Epithelial cell of esophagus (primary cell): Measurements from ENCODE around the gene TM9SF4.

Experiments
- DNase-seq: peaks from one replicate; pipeline ENCODE4 v3.0.0; 2010; ENCODE audit warnings: low read depth
- H3K4me3 ChIP-seq: 2 replicates; pipeline ENCODE4 v1.5.1; 2011; ENCODE audit warnings: mild to moderate bottlenecking, low read length, control low read depth
- TF ChIP-seq, protein P1 (sequence below): IDR thresholded peaks from 2 replicates; pipeline ENCODE4 v1.5.1; 2011; ENCODE audit warnings: low read depth, mild to moderate bottlenecking, low read length, control low read depth, inconsistent platforms; ENCODE audit not compliant: insufficient read depth; ENCODE audit errors: missing control alignments

TM9SF4 gene

DNA sequence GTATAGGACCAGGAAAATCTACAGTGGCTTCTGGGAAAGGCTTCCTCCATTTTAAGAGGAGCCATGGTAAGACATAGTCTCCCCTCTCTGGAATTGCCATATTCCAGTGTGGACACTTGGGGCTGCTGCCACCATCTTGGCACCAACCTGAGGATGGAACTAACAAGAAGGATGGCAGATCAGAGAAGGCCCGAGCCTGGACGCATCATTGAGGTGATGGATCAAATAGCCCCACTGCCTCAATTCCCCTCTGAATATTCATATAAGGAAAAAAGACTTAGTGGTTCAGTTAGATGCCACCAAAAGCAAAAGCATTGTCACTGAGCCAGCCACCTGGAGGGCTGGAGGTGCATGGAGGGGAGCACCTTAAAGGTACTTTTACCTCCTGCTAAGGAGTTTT, 72.1 kb downstream of the TM9SF4 start:
- TF ChIP-seq, protein P1, sequence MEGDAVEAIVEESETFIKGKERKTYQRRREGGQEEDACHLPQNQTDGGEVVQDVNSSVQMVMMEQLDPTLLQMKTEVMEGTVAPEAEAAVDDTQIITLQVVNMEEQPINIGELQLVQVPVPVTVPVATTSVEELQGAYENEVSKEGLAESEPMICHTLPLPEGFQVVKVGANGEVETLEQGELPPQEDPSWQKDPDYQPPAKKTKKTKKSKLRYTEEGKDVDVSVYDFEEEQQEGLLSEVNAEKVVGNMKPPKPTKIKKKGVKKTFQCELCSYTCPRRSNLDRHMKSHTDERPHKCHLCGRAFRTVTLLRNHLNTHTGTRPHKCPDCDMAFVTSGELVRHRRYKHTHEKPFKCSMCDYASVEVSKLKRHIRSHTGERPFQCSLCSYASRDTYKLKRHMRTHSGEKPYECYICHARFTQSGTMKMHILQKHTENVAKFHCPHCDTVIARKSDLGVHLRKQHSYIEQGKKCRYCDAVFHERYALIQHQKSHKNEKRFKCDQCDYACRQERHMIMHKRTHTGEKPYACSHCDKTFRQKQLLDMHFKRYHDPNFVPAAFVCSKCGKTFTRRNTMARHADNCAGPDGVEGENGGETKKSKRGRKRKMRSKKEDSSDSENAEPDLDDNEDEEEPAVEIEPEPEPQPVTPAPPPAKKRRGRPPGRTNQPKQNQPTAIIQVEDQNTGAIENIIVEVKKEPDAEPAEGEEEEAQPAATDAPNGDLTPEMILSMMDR, result no peak
- no peak for DNase-seq
- no peak overlapping the region for H3K4me3 ChIP-seq

DNA sequence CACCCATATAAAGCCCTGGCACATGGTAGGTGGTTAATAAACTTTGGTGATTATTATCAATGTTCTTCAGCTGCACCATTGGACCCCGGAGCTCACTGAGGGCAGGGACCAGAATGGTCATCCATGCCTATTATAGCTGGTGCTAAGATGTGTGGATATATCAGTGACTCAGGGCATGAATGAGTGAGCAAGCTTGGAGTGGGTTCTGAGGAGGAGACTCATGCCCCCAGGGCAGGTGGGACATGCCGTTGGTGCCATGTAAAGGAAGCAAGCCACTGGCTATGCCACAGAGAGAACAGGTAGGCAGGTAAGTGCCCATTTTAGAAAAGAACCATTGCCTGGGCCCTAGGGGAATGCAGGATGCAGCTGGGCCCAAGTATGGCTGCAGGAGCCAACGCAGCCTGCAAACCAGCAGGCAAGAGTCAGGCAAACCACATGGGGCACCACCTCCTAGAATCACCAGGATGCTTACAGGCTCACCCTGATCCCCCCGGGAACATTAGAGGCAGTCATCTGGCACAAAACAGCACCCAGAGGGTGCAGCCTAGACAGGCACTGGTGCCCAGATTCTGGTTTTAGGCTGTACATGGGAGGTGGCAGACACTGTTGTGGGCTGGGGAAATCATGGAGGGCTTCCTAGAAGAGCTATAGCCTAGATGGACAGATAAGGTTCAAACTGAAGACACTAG, 74.6 kb downstream of the TM9SF4 start:
- TF ChIP-seq, protein P1, result no peak
- DNase-seq, result no peak

DNA sequence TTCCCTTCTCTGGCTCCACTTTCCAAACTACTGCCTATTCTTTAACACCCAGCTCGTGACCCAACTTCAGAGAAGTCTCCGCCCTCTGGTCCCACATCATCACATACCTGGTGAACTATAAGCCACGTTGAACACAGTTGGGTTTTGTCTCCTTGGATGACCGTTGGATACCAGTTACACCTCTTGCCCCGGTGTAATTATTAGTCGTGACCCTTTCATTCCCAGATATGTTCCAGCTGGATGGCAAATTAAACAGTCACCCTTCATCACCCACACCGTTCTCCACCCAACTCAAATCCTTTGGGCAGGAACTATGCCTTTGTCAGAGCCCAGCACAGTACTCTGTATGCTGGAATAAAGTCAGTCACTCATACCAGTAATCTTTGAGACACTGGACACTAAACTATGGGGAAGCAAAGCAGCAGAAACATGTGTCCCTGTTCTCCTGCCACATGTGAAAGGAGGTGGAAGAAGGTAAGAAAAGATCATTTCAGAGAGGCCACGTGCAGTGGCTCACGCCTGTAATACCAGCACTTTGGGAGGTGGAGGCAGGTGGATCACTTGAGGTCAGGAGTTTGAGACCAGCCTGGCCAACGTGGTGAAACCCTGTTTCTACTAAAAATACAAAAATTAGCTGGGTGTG, 75.6 kb downstream of the TM9SF4 start:
- H3K4me3 ChIP-seq, result no peak overlapping the region
- TF ChIP-seq, protein P1, result no peak

More for the DNA sequence above, 74.6 kb downstream of the TM9SF4 start:
- no peak overlapping the region for H3K4me3 ChIP-seq

DNA sequence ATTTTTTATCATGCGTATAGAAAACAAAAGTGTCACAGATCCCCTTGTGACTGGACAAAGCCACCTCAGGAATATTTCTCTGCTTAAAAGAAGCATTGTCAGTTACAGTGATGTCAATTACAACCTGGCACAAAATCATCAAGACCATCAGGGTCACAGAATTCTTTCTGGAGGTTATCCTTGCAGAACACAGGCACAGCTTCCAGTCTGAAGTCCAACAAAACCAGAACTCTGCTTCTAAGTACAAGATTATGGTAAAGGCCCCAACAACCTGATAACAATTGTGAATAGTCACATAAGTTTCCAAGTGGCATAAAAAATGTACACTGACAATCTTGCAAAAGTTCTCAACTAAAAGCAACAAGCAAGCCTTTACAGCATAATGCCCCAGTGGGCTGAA, 77.0 kb downstream of the TM9SF4 start:
- DNase-seq, result no peak
- H3K4me3 ChIP-seq, result no peak overlapping the region
- TF ChIP-seq, protein P1, result no peak

More for the DNA sequence above, 75.6 kb downstream of the TM9SF4 start:
- no peak for DNase-seq

DNA sequence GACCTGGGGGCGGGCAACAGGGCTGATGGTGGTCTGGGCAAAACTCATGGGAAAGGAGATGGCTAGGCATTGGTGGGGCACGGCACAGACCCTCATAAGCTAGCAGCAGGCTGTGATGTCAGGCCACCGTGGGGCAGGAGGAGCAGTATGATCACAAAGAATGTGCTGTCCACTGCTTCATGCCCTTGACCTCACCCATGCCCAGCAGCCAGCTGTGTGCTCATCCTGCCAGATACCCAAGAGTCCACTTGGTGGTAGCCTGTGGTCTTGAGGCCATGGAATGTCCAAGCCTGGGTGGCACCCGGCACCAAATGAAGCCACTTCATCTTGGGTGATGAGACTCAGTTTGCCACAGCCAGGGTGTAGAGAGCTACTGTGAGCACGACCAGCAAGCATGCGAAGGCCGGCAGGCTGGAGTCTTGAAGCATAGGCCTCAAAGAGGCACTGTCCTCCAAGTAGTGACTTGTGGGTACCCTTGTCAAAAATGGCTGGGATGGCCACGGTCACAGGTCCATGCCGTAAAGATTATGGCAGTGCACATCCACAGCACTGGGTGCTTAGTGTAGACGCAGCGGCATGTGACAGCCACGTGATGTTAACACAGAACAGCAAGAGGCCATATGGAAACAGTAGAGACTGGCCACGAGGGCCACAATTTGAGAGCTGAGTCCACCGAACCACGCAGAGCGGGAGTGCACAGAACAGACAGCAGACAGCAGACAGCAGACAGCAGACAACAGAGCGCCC, 79.0 kb downstream of the TM9SF4 start:
- no peak overlapping the region for H3K4me3 ChIP-seq
- TF ChIP-seq, protein P1, result no peak
- DNase-seq, result no peak

DNA sequence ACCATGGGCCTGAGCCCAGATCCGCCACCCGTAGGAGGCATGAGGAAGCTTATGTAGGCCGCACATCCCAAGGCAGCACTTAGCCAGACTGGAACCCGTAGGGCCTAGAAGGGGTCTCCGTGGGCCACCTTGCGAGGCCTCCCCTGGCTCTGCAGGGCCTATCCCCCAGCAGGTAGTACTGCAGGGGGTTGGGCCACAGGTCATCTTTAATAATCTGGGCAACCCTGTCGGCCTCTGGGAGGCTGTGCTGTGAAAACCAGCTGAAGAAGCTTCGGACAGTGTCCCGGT, 79.6 kb downstream of the TM9SF4 start:
- TF ChIP-seq, protein P1, result no peak
- no peak overlapping the region for H3K4me3 ChIP-seq
- no peak for DNase-seq
